SK-N-MC (cell line): ENCODE measurements around the gene FCRLB.

Source experiments
- EZH2 ChIP-seq: fragments of 200-600 bp; sonication (generic); IDR thresholded peaks from one replicate; pipeline ENCODE4 v1.6.1; 2017; ENCODE audit warnings: antibody characterized with exemption
- FOXP2 ChIP-seq: optimal IDR thresholded peaks from 2 replicates; pipeline ENCODE3; 2011; ENCODE audit warnings: mild to moderate bottlenecking, moderate library complexity; ENCODE audit not compliant: insufficient read depth; ENCODE audit errors: extremely low read length, control extremely low read depth
- POLR2AphosphoS5 ChIP-seq: IDR thresholded peaks from 2 replicates; pipeline ENCODE4 v1.6.1; 2012; ENCODE audit warnings: mild to moderate bottlenecking, low read depth, low read length, borderline replicate concordance

DNA sequence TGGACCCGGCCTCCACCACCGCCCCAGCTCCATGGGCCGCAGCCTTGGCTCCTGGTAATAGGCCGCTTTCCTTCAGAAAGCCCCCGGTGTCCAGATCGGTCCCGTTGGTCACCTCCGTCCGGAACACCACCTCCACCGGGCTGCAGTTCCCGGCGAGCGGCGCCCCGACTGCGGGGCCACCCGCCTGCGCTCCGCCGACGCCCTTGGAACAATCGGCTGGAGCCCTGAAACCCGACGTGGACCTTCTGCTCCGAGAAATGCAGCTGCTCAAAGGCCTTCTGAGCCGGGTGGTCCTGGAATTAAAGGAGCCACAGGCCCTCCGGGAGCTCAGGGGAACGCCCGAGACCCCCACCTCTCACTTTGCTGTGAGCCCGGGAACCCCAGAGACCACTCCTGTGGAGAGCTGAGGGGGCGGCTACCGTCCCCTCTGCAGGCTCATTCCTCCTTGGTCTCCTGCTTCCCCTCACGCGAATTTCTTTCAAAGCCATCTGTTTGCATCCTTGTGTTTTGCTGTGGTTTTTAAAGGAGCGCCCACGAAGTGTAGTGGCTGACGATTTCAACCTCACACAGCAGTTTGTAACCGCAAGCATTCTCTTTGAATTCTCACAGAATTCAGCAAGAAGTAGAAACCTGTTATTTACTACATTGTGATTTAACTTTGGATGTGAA, 6.0 kb downstream of the FCRLB start:
- TF ChIP-seq EZH2 (no peak), POLR2AphosphoS5 (peak; percentile 71; the same call in 1 of the 2 replicates), FOXP2 (no peak)
